ENCODE results near the gene TPCN2. TPM values are rescaled to one million over a fixed set of nuclear protein-coding genes. Genes with fewer than 3 reads are reported as not detected.
A peak's percentile ranks its signal among the peaks of the same experiment; 100 is the strongest.

Gene TPCN2
- total RNA-seq, 3 donors from 2014 or later (not counting 1 experiment from before 2014, with no cell fraction given), result 14.9 to 18.3 (median 18.2) TPM

GRCh38 chr11:69062873-69063651, 14.3 kb downstream of the TPCN2 start:
- WGBS (ENCODE audit: insufficient coverage), result 96% methylated on average over 34 of the region's 34 CpGs
- intact Hi-C loops (cut with micrococcal nuclease), result no loop called here
- DNase-seq (no peak), ATAC-seq (no peak)
- no peak overlapping the region for H3K4me3 Mint-ChIP-seq
- no peaks in the 10 kb centered on the region for H3K9me3 Mint-ChIP-seq
- peaks cover 38% of the 10 kb centered on the region for H3K4me1 ChIP-seq (ENCODE audit: control insufficient read depth, insufficient read depth, low read length)
- H3K27ac Mint-ChIP-seq, result no peak overlapping the region
- no peak overlapping the region for H3K4me3 ChIP-seq (ENCODE audit: low read length)
- no peaks in the 10 kb centered on the region for H3K36me3 Mint-ChIP-seq
- H3K27me3 ChIP-seq (ENCODE audit: control insufficient read depth, insufficient read depth, low read length), result no peaks in the 10 kb centered on the region
- no peaks in the 10 kb centered on the region for H3K27me3 Mint-ChIP-seq (ENCODE audit: low read depth in 2 of 2)
- no peak overlapping the region for H3K27ac ChIP-seq (ENCODE audit: low read length)
- peaks cover 10% of the 10 kb centered on the region for H3K36me3 ChIP-seq (ENCODE audit: control insufficient read depth, insufficient read depth, low read length)
- no peaks in the 10 kb centered on the region for H3K9me3 ChIP-seq (ENCODE audit: control insufficient read depth, insufficient read depth, low read length)
- TF ChIP-seq, protein P1, sequence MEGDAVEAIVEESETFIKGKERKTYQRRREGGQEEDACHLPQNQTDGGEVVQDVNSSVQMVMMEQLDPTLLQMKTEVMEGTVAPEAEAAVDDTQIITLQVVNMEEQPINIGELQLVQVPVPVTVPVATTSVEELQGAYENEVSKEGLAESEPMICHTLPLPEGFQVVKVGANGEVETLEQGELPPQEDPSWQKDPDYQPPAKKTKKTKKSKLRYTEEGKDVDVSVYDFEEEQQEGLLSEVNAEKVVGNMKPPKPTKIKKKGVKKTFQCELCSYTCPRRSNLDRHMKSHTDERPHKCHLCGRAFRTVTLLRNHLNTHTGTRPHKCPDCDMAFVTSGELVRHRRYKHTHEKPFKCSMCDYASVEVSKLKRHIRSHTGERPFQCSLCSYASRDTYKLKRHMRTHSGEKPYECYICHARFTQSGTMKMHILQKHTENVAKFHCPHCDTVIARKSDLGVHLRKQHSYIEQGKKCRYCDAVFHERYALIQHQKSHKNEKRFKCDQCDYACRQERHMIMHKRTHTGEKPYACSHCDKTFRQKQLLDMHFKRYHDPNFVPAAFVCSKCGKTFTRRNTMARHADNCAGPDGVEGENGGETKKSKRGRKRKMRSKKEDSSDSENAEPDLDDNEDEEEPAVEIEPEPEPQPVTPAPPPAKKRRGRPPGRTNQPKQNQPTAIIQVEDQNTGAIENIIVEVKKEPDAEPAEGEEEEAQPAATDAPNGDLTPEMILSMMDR (IDR thresholded peaks at IDR 0.05), result no peak
- H3K4me1 Mint-ChIP-seq, result peaks cover 0 to 18% of the 10 kb centered on the region in 2 donors

- H3K4me1 ChIP-seq (ENCODE audit: control insufficient read depth, insufficient read depth, low read length), result peaks cover 31% of the 10 kb centered on the region
- Mint-ChIP-seq H3K9me3 (no peaks in the 10 kb centered on the region), H3K4me1 (peaks cover 0 to 18% of the 10 kb centered on the region in 2 donors), H3K36me3 (no peaks in the 10 kb centered on the region), H3K4me3 (no peak overlapping the region), H3K27me3 (ENCODE audit: low read depth in 2 of 2) (no peaks in the 10 kb centered on the region), H3K27ac (no peak overlapping the region)
- intact Hi-C loops (cut with micrococcal nuclease), result no loop called here
- no peaks in the 10 kb centered on the region for H3K27me3 ChIP-seq (ENCODE audit: control insufficient read depth, insufficient read depth, low read length)
- no peak overlapping the region for H3K4me3 ChIP-seq (ENCODE audit: low read length)
- WGBS (ENCODE audit: insufficient coverage), result 93% methylated on average over 14 of the region's 14 CpGs
- no peaks in the 10 kb centered on the region for H3K9me3 ChIP-seq (ENCODE audit: control insufficient read depth, insufficient read depth, low read length)
- H3K27ac ChIP-seq (ENCODE audit: low read length), result no peak overlapping the region
- DNase-seq (no peak), ATAC-seq (no peak)
- peaks cover 7% of the 10 kb centered on the region for H3K36me3 ChIP-seq (ENCODE audit: control insufficient read depth, insufficient read depth, low read length)
- TF ChIP-seq, protein P1 (IDR thresholded peaks at IDR 0.05), result no peak
These were observed 15.0 kb downstream of the TPCN2 start for GRCh38 chr11:69063652-69064260.

DNA sequence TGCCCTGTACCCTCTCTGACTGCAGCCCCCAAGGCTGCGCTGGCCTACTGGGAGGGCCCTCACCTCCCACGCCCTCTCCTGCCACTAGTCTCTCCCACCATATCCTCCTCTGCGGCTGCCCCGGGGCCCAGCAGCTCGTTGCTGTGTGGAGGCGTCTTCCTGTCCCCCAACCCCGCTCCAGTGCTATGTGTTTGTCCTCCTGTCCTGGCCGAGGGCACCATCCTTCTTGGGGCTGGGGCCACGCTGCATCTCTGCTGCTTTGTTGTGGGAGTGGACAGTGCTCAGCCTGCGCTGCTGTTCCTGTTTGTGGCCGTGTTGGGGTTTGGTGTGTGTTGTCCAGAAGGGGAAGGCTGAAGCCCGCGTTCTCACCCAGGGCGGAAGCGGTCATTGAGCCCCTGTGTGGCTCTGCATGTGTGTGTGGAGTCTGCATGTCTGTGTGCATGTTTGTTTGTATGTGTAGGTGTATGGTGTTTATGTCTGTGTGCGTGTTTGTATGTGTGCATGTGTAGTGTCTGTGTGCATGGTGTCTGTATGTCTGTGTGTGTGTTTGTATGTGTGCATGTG, 15.7 kb downstream of the TPCN2 start:
- H3K27me3 Mint-ChIP-seq (ENCODE audit: low read depth in 2 of 2), result no peaks in the 10 kb centered on the region
- H3K4me3 Mint-ChIP-seq, result no peak overlapping the region
- H3K4me1 Mint-ChIP-seq, result peaks cover 0 to 18% of the 10 kb centered on the region in 2 donors
- H3K4me3 ChIP-seq (ENCODE audit: low read length), result no peak overlapping the region
- no peaks in the 10 kb centered on the region for H3K9me3 Mint-ChIP-seq
- H3K9me3 ChIP-seq (ENCODE audit: control insufficient read depth, insufficient read depth, low read length), result no peaks in the 10 kb centered on the region
- TF ChIP-seq, protein P1 (IDR thresholded peaks at IDR 0.05), result no peak
- H3K4me1 ChIP-seq (ENCODE audit: control insufficient read depth, insufficient read depth, low read length), result peaks cover 31% of the 10 kb centered on the region
- ATAC-seq, result peak; percentile 38 to 68 (median 65)
- no peak for DNase-seq
- 56% methylated on average over 16 of the region's 16 CpGs for whole genome bisulfite sequencing (ENCODE audit: insufficient coverage)
- no peak overlapping the region for H3K27ac ChIP-seq (ENCODE audit: low read length)
- H3K36me3 ChIP-seq (ENCODE audit: control insufficient read depth, insufficient read depth, low read length), result peaks cover 7% of the 10 kb centered on the region
- H3K36me3 Mint-ChIP-seq, result no peaks in the 10 kb centered on the region
- no peak overlapping the region for H3K27ac Mint-ChIP-seq
- intact Hi-C loops (cut with micrococcal nuclease), result no loop called here
- H3K27me3 ChIP-seq (ENCODE audit: control insufficient read depth, insufficient read depth, low read length), result no peaks in the 10 kb centered on the region

All from natural killer cell (primary cell).